ENCODE results near the gene ZP4. TPM values are rescaled to one million over a fixed set of nuclear protein-coding genes. Genes with fewer than 3 reads are reported as not detected.

The ZP4 gene
- total RNA-seq, 1 donor from 2014 or later = not detected

DNA sequence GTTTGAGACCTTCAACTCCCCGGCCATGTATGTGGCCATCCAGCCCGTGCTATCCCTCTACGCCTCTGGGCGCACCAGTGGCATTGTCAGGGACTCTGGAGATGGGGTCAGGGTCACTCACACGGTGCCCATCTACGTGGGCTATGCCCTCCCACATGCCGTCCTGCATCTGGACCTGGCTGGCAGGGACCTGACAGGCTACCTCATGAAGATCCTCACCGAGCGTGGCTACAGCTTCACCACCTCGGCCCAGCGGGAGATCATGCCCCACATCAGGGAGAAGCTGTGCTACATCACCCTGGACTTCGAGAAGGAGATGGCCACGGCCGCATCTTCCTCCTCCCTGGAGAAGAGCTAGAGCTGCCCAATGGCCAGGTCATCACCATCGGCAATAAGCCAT, 36.5 kb upstream of the ZP4 start:
- TF ChIP-seq, protein P1, sequence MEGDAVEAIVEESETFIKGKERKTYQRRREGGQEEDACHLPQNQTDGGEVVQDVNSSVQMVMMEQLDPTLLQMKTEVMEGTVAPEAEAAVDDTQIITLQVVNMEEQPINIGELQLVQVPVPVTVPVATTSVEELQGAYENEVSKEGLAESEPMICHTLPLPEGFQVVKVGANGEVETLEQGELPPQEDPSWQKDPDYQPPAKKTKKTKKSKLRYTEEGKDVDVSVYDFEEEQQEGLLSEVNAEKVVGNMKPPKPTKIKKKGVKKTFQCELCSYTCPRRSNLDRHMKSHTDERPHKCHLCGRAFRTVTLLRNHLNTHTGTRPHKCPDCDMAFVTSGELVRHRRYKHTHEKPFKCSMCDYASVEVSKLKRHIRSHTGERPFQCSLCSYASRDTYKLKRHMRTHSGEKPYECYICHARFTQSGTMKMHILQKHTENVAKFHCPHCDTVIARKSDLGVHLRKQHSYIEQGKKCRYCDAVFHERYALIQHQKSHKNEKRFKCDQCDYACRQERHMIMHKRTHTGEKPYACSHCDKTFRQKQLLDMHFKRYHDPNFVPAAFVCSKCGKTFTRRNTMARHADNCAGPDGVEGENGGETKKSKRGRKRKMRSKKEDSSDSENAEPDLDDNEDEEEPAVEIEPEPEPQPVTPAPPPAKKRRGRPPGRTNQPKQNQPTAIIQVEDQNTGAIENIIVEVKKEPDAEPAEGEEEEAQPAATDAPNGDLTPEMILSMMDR (IDR thresholded peaks at IDR 0.05) = no peak
- Mint-ChIP-seq H3K9me3 (ENCODE audit: low read depth) (no peaks in the 10 kb centered on the region), H3K36me3 (ENCODE audit: low read depth) (no peaks in the 10 kb centered on the region), H3K27me3 (ENCODE audit: low read depth) (peaks cover 4% of the 10 kb centered on the region), H3K27ac (ENCODE audit: unreplicated experiment) (no peak overlapping the region), H3K4me1 (ENCODE audit: low read depth) (no peaks in the 10 kb centered on the region), H3K4me3 (ENCODE audit: unreplicated experiment) (no peak overlapping the region)
- peak; percentile 90 for DNase-seq (ENCODE audit: low spot score)

DNA sequence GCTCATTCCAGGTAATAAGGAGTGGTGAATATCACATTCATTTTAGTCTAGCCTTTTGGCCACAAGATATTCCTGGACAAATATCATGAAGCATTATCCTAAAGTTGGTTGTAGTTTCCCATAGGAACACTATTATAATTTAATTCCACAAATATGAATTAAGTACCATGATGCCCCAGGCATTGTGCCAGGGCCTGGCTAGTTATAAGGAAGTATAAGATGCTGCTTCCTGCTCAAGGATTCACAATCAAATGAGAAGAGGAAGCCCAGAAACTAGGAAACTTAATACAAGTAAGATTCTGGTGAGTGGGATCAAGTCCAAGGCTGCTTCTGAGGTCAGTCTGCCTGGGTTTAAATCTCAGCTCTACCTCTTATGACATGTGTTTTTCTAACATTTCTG, 30.6 kb upstream of the ZP4 start:
- Mint-ChIP-seq H3K4me3 (ENCODE audit: unreplicated experiment) (no peak overlapping the region), H3K36me3 (ENCODE audit: low read depth) (no peaks in the 10 kb centered on the region), H3K4me1 (ENCODE audit: low read depth) (no peaks in the 10 kb centered on the region), H3K27ac (ENCODE audit: unreplicated experiment) (no peak overlapping the region), H3K27me3 (ENCODE audit: low read depth) (peaks cover 6% of the 10 kb centered on the region), H3K9me3 (ENCODE audit: low read depth) (peaks cover 8% of the 10 kb centered on the region)
- TF ChIP-seq, protein P1 (IDR thresholded peaks at IDR 0.05) = no peak
- no peak for DNase-seq (ENCODE audit: low spot score)

DNA sequence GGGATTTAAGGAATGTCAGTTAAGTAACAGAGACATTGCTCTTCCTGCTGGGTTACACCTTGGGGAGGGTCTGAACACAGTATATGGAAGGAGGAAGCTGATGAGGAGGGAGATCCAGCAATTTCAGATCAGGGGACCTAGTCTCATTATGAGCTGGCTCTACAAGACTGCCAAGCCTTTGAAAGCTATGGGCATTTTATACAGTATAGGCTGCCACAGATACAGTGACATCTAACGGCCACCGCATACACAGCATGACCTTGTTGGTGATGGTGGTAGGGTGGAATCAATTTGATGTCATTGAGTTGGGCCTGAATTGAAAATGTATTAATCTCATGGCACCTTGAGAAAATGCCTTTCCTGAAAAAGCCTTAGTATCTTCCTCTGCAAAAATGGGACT, 22.6 kb upstream of the ZP4 start:
- H3K4me3 Mint-ChIP-seq (ENCODE audit: unreplicated experiment) = no peak overlapping the region
- TF ChIP-seq, protein P1 (IDR thresholded peaks at IDR 0.05) = no peak
- H3K4me1 Mint-ChIP-seq (ENCODE audit: low read depth) = no peaks in the 10 kb centered on the region
- no peaks in the 10 kb centered on the region for H3K36me3 Mint-ChIP-seq (ENCODE audit: low read depth)
- H3K27ac Mint-ChIP-seq (ENCODE audit: unreplicated experiment) = no peak overlapping the region
- H3K27me3 Mint-ChIP-seq (ENCODE audit: low read depth) = peaks cover under 1% of the 10 kb centered on the region
- DNase-seq (ENCODE audit: low spot score) = no peak
- peaks cover 13% of the 10 kb centered on the region for H3K9me3 Mint-ChIP-seq (ENCODE audit: low read depth)

DNA sequence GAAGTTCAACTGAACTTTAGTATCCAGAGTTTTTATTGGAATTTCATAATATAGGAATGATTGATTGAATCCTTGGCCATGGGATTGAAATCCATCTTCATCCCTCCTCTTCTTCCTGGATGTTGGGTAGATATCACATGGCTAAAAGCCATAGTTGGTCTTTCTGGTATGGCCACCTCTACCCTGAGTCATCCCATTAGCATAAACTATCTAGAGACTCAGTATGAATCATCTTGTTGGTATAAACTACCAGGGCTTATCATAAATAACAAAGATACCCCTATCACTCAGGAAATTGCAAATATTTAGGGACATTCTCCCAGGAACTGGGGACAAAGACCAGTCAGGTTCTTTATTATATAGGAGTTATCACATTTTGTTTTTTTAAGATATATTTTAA, 21.2 kb upstream of the ZP4 start:
- Mint-ChIP-seq H3K4me3 (ENCODE audit: unreplicated experiment) (no peak overlapping the region), H3K36me3 (ENCODE audit: low read depth) (no peaks in the 10 kb centered on the region), H3K4me1 (ENCODE audit: low read depth) (no peaks in the 10 kb centered on the region), H3K27me3 (ENCODE audit: low read depth) (peaks cover 4% of the 10 kb centered on the region), H3K27ac (ENCODE audit: unreplicated experiment) (no peak overlapping the region), H3K9me3 (ENCODE audit: low read depth) (peaks cover 9% of the 10 kb centered on the region)
- TF ChIP-seq, protein P1 (IDR thresholded peaks at IDR 0.05) = no peak
- DNase-seq (ENCODE audit: low spot score) = no peak

DNA sequence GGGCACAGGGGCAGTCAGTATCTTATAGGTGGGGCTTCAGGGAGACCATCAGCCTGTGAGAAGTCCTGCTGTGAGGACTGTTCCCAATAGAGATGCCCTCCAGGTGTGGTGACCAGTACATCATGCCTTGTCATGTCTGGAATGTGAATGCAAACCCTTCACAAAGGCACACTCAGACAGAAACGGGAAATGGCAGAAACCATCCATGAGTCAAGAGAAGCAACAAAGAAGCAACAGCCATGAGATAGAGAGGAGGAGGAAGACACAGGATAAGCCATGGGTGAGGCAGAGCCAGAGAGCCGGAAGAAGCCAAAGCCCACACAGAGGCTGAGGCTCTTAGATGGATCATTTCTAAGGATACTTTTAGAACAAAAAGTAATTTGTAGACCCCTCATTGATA, 20.1 kb upstream of the ZP4 start:
- Mint-ChIP-seq H3K4me1 (ENCODE audit: low read depth) (no peaks in the 10 kb centered on the region), H3K27me3 (ENCODE audit: low read depth) (peaks cover 4% of the 10 kb centered on the region), H3K9me3 (ENCODE audit: low read depth) (peaks cover 6% of the 10 kb centered on the region), H3K27ac (ENCODE audit: unreplicated experiment) (no peak overlapping the region), H3K4me3 (ENCODE audit: unreplicated experiment) (no peak overlapping the region), H3K36me3 (ENCODE audit: low read depth) (no peaks in the 10 kb centered on the region)
- DNase-seq (ENCODE audit: low spot score) = no peak
- TF ChIP-seq, protein P1 (IDR thresholded peaks at IDR 0.05) = no peak

Data from chondrocyte (in vitro differentiated cells).